NCI-H2107 (cell line): Measurements from ENCODE around the gene ARHGEF10L.

ENCODE experiments used
- DNase-seq: peaks from one replicate; lab custom pipeline; 2025; lab: John Stamatoyannopoulos, UW

Gene ARHGEF10L

DNA sequence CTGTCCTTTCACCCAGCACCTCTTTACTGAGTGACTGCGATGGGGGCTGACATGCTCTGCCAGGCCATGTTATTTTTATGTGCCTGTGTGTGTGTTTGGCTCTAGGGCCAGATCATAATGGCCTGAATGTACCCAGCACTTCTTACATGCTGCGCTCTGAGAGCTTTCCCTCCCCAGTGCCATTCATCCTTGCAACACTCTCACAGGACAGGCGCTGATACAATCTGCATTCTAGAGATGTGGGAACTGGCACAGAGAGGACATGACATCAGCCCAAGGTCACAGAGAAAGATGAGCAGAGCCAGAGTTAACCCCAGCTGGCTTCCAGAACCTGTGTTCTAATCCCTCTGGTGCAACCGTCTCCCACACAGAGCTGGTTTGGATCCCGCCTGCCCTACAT lies 54.5 kb downstream of the ARHGEF10L start:
- DNase-seq: no peak

DNA sequence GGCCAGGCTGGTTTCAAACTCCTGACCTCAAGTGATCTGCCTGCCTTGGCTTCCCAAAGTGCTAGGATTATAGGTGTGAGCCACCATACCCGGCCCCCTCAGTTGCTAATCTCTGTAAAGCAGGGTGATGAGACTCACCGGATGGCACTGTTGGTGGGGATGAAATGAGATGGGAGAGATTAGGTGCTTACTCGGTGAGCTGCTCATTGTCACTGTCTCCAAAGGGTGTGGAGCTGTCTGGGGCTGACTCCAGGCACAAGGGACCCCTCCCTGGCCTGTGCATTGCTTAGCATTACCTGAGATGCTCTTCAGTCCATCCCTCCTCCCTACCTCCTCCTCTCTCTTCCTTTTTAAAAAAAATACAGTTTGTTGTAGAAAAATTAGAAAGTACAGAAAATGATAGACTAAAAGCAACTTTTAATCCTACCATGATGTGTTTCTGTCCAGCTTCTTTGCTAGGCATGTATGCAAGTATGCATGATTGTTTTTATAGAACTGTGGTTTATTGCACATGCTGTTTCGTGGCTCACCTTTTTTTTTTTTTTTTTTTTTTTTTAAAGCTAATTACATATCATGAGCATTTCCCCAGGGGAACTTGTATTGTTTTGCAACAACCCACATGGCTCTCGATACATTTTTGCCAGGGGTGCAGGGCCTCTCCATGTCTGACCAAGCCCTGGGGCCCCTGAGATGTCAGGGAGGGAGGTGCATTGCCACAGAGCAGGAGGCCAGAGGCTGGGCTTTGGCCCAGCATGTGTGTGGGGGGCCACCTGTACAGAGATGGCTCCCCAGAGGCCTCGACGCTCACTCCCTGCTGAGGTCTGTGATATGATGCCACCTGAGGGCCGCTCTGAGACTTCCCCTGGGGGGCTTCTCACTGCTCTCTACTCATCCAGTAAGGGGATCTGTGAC lies 55.4 kb downstream of the ARHGEF10L start:
- DNase-seq: no peak

DNA sequence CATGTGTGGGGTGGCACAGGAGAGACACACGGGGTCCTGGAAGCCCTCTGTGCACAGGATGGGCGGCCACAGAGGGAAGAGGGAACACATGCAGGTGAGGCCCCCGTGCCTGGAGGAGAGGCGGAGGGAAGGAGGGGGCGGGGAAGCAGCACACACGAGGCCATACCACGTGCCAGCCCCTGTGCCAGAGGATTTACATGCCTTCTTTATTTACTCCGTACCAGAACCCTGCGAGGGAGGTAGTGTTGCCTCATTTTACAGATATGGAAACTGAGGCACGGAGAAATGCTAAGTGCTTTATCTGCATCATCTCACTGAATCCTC lies 56.1 kb downstream of the ARHGEF10L start:
- no peak for DNase-seq

DNA sequence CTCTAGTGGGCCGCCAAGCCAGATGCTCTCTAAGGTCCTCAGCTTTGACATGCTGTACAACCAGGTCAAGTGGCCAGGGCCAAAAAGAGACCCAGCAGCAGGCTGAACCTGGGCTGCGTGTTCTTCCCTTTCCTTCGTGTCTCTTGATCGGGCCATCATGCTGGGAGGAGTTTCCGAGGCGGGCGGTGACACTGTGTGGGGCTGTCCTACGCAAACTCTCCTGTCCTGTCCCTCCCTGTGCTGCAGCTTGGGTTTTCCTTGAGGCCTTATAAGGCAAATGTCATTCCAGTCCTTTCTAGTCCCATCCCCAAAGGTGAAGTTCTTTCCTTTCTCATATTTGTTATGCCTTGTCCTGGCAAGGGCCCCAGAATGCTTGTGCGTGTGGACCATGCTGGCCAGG lies 56.7 kb downstream of the ARHGEF10L start:
- DNase-seq: no peak

DNA sequence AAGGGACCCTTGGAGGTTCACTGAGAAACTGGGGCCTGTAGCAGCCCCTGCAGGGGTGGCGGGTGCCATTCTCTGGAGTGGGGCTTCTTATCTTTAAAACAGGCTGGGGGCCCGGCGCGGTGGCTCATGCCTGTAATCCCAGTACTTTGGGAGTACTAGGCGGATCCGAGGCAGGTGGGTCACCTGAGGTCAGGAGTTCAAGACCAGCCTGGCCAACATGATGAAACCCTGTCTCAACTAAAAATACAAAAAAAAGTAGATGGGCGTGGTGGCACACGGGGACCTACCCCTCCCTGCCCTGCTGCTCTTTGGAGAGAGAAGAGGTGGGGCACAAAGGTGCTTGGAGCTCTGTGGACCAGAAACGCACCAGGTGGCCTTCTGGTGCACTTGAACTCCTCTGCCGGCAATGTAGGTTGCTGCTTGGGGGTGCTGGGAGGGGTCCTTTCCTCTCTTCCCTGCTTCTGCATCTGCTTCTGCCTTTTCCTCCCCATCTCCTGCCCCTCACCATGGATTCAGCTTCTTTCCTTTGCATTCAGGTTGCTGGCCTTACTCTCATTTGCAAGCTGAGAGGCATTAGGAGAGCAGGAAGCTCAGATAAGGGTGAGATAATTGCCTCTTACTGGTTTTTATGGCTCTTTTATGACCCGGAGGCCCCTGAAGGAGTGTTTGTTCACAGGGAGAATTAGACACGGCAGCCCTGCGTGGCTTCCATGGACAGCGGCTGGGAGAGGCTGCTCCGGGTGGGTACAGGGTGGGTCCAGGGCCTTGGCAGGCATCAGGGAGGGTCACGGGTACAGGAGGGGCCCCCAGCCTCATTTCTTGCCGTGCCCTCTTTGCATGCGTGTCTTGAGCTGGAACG lies 57.4 kb downstream of the ARHGEF10L start:
- peak; percentile 20 for DNase-seq

DNA sequence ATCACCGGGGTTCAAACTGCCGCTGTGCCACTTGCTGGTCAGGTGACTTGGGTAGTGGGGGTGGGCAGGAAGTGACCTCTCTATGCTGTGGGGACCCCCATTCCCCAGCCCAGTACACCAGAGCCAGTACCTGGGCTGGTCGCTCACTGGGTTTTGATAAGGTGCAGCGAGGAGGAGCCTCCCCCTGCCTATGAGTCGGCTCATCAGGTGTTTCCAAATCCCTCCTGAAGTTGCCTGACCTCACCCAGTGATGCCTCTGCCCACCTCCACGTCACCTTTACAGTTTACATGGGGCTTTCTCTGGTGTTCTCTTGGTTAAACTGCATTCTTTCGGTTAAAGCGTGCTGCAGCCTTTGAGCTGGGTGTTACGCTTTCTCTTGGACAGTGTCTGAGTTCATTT lies 58.2 kb downstream of the ARHGEF10L start:
- DNase-seq: no peak

DNA sequence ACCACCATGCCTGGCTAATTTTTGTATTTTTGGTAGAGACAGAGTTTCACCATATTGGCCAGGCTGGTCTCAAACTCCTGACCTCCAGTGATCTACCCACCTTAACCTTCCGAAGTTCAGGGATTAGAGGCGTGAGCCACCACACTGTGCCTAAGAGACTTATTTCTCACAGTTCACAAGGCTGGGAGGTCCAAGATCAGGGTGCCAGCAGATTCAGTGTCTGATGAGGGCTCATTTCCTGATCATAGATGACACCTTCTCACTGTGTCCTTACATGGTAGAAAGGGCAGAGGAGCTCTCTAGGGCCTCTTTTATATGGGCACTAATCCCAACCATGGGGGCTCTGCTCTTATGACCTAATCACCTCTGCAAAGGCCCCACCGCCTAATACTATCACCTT lies 58.8 kb downstream of the ARHGEF10L start:
- DNase-seq: no peak

DNA sequence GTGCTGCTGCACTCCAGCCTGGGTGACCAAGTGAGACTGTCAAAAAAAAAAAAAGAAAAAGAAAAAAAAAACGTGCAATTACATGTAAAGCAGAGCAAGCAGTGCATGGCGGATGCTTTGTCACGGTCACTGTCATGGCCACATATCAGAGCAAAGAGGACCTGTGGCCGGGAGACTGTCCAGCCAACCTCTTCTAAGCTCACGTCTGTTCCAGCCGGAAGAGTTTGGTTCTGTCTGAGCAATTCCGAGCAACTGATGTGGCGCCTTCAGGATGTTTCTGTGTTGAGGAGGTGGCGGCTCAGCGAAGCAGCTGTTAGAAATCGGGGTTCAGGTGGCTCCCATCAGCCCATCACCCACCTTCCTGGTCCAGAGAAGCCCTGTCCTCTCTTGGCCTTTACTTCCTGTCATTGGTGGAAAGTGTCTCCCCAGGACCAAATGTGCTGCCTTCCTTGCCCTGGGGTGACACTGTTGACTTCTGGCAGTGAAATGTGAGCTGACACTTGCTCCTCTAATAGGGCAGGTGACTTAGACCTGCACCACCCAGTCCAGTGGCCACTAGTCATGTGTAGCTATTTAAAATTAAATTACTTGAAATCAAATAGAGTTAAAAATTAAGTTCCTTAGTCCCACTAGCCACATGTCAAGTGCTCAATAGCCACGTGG lies 59.9 kb downstream of the ARHGEF10L start:
- no peak for DNase-seq

DNA sequence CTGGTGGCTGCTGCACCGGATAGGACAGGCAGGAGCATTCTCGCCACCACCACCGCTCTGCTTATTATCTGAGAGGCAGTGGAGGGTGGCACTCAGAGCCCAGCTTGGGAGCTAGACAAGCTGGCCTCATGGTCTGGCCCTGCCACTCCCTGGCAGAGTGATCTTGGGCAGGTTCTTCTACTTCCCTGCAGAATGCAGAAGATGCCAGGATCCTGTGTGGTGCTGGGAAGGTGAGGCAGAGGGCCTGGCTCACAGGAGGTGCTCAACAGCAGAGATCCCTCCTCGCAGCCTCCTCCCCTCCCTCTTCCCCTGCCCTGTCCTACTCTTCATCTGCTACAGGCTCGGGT lies 60.4 kb downstream of the ARHGEF10L start:
- DNase-seq: no peak

DNA sequence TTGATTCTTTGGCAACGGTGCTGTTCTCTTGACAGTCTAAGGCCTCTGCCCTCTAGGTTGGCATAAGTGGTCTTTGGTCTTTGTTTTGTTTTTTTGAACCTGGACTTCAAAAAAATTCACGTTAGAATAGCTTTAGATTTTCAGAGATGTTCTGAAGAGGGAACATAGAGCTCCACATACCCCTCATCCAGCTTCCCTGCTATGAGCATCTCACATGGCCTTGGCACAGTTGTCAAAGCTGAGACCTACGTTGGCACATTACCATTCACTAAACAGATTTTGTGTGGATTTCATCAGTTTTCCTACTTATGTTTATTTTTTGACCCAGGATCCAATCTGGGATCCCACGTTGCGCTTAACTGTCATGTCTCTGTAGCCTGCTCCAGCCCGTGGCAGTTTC lies 60.8 kb downstream of the ARHGEF10L start:
- DNase-seq: no peak

DNA sequence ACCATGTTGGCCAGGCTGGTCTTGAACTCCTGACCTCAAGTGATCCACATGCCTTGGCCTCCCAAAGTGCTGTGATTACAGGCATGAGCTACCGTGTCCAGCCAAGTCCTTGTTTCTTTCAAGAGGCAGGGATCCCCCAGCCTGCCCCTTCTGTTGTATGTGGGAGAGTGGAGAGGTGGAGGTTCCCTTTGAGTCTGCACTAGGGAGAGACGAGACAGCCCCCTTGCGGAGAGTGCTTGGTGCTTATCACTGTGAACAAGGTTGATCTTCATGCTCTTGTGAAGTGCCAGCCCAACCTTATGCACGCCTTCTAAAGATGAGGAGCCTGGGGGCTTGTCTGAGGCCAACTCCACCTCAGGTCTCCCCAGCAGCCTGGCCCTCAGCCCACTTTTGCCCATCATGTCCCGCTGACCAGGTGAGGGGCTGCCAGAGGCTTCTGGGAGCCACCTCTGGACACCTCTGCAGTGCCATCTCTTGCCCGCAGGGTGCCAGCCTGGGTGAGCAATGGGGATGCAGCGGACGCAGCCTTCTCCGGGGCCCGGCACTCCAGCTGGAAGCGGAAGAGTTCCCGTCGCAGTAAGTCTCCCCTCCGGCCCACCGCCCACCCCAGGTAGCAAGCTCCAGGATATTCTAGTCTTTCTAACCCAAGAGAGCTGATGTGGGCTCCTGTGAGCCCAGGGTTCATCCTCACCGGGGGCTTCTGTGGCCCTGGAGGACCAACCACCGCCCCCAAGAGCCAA lies 62.3 kb downstream of the ARHGEF10L start:
- DNase-seq: no peak

DNA sequence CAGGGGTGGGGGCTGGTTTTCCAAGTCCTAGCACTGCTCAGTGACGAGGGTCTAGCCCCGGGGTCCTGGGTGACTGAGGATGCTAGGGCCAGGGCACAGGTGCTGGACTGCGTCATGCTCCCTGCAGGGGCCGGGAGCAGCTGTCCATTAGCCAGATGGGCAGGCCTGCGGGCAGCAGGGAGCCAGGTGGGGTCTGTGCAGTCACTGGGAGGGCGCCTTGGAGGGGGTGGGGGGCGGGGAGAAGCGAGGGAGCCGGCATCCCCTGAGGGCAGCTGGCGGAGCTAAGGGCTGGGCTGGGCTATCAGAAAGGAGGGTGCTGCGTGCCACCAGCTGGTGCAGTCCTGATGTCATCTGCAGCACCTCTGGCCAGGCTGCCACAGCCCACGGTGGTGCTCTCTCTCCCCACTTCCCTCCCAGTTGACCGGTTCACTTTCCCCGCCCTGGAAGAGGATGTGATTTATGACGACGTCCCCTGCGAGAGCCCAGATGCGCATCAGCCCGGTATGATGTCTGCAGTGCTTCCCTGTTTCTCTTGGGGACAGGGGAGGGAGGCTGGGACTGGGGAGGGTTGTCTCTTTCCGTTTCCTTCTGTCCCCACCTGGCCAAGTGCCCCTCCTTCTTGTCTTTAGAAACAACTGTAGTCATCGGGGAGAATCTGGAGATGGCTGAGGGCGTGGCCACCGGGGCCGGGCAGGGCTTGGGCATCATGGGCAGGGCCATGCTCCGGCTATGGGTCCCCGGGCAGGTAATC lies 63.8 kb downstream of the ARHGEF10L start:
- no peak for DNase-seq

DNA sequence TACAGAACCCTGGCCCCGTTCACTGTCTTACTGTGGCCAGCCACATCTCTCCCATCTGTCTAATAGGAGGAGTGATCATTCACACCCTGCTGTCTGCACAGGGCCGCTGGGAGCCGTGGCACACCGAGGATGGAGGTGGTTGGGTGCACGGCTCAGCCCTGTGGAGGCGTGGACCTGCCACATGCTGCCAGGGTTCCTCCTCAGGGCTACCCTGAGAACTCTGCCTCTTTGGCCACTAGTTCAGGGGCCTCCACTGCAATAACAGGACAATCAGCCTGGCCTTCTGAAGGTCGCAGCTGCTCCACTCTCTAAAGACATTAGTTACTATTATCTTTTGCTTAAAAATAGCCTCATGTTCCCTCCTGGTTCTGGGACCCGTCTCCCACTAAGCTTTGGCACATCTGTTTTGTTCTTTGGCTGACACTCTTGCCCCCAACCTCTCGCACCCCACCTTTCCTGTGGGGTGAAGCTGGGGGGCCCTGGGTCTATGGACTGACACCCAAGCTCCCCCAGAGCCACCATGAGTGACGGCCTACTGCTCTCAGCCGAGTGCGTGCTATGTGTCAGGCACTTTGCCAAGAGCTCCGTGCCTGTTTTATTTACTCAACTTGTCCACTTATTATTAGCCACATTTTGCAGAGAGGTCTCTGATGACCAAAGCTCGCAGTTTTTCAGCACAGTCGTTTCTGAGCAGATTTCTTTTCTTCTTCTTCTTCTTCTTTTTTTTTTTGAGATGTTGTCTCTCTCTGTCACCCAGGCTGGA lies 66.3 kb downstream of the ARHGEF10L start:
- no peak for DNase-seq

DNA sequence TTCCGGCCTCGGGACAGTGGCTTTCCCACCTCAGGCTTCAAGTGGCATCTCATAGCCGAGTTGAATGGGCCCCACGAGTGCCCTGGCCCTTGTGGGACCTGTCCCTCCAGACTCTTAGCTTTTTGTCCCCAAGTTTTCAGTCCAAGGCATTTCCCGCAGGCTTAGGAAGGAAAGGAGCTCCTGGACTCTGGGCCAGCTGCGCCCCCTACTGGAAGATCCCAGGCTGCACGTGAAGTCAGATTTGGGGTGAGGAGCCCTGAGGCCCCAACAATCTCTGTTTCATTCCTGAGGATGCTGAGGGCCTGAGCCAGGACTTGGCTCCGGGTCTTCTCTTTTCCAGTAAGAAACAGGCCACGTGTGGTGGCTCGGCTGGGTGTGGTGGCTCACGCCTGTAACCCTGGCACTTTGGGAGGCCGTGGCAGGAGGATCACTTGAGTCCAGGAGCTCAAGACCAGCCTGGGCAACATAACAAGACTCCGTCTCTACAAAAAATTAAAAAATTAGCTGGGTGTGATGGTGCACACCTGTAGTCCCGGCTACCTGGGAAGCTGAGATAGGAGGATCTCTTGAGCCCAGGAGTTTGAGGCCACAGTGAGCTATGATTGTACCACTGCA lies 67.4 kb downstream of the ARHGEF10L start:
- peak; percentile 13 for DNase-seq

DNA sequence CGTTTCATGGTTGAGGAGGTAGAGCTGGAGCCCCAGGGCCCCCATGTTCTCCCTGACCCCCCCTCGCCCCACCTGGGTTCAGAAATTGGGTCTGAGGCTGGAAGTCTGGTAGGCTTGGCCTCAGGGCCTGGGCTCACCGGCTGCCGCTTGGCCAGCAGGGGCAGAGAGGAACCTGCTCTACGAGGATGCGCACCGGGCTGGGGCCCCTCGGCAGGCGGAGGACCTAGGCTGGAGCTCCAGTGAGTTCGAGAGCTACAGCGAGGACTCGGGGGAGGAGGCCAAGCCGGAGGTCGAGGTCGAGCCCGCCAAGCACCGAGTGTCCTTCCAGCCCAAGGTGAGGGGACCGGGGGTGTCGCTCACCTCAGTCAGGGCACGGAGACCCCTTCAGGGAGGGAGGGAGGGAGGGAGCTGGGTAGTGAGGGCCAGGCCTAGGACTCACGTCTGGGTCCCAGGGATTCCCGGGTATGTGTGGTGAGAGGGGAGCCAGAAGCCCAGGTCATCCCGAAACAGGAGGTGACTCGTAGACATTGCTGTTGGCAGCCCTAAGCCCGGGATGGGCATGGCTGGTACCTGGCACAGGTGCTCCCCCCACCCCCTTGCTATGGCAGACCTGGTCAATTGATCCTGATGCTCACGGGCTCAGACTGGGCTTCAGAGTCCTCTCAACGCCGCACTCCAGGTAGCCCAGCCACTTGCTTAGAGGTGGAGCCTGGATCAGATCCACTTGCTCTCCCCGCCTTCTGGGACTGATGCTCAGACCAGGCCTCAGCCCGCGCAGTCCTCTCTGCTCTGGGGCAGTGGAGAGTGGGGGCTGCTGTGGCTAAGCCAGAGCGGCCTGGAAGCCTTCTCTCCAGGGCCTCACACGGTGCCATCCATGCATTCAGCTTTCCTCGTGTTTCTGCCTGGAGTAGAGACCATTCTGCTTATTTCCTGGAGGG lies 68.4 kb downstream of the ARHGEF10L start:
- DNase-seq: no peak

DNA sequence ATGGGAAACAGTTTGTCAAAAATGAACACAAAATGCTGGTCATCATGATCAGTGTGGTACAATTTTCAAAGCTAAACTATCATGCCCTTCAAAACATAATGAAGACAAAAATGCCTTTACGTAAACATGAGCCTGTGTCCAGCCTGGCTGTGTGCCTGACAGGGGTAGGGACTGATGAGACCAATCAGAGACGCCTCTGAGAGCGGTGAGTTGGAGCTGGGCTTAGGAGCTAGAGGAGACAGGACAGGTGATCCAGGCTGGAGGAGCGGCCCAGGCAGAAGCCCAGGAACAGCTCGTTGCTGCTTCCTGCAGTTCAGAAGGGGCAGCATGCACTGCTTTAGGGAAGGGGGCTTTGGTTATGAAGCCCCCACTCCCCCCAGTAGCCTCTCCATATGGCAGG lies 70.0 kb downstream of the ARHGEF10L start:
- DNase-seq: no peak

DNA sequence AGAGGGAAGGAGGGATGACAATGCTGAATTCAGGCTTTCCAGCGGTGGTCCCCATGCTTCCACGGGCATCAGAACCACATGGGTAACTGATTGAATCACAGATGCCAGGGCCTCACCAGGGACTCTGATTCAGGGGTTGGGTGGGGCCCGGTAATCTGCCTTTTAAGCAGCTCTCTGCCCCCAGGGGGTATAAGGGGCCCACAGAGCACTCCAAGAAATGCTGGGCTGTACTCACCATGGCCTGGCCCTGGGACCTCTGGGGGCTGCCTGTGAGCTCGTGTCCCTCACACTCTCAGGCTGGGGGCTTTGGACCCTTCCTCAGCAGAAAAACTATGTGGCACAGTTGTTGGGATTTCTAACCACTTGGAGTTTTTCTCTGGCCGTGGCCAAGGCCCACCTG lies 70.6 kb downstream of the ARHGEF10L start:
- DNase-seq: no peak

DNA sequence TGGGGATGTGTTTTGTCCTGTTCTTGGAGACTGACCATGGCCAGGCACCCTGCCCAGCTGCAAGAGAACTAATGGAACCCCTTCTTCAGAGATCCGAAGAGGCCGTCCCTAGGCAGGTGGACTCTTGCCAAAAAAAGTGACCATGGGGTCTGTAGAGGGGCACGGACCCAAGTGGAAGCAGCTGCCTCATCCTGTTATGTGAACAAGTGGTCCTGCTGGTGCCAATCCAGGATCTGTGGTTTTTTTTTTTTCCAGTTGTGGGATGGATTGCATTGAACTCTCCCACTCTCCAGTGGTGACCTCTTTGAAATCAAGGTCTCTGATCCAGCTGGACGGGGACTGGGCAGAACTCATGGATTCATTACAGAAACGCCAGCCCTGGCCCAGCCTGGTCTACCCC lies 71.2 kb downstream of the ARHGEF10L start:
- no peak for DNase-seq

DNA sequence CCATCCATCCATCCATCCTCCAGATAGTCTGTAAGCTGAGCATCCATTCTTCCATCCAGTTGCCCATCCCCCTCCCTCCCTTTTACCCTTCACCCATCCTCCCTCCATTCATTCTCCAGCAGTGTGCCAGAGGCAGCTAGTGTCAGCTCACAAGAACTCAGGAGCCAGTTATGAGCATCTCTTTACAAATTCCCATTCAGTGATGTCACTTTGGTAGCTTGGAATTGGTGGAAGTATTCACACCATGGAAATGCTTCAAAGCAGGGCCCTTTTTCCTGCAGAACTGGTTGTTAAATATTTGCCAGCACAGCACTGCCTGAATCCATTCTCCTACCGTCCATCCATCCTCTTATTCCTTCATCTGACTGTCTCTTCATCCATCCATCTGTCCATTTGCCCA lies 72.5 kb downstream of the ARHGEF10L start:
- no peak for DNase-seq
